Effector memory CD4-positive, alpha-beta T cell (primary cell): ENCODE results near the gene ADPGK.

Source experiments
- DNase-seq, 3 donors: peaks; one replicate each; pipeline ENCODE4 v3.0.0-alpha.2; 2020
- H3K27ac ChIP-seq: 2 replicates; pipeline ENCODE4 v1.7.0; 2013; ENCODE audit warnings: mild to moderate bottlenecking, low read length, moderate library complexity; ENCODE audit not compliant: insufficient read depth, poor library complexity, severe bottlenecking
- H3K27me3 ChIP-seq: replicated peaks from 2 replicates; pipeline ENCODE4 v1.7.0; 2013; ENCODE audit warnings: mild to moderate bottlenecking, low read length; ENCODE audit not compliant: insufficient read depth, control insufficient read depth, poor library complexity, severe bottlenecking
- H3K36me3 ChIP-seq: 2 replicates; pipeline ENCODE4 v1.7.0; 2013; ENCODE audit warnings: mild to moderate bottlenecking, low read length, moderate library complexity; ENCODE audit not compliant: control insufficient read depth, insufficient read depth
- H3K4me1 ChIP-seq: 2 replicates; pipeline ENCODE4 v1.7.0; 2013; ENCODE audit warnings: low read length, mild to moderate bottlenecking; ENCODE audit not compliant: control insufficient read depth, insufficient read depth, poor library complexity, severe bottlenecking
- H3K4me3 ChIP-seq: 2 replicates; pipeline ENCODE4 v1.7.0; 2013; ENCODE audit warnings: low read length, low read depth, mild to moderate bottlenecking; ENCODE audit not compliant: insufficient read depth, poor library complexity, severe bottlenecking
- H3K9me3 ChIP-seq: 2 replicates; pipeline ENCODE4 v1.7.0; 2013; ENCODE audit warnings: mild to moderate bottlenecking, low read length, moderate library complexity; ENCODE audit not compliant: control insufficient read depth

ADPGK gene

GRCh38 chr15:72706266-72706665 lies 77.3 kb downstream of the ADPGK start:
- no peaks in the 10 kb centered on the region for H3K36me3 ChIP-seq
- no peaks in the 10 kb centered on the region for H3K27me3 ChIP-seq
- DNase-seq: no peak
- no peaks in the 10 kb centered on the region for H3K4me1 ChIP-seq
- no peak overlapping the region for H3K27ac ChIP-seq
- H3K4me3 ChIP-seq: no peak overlapping the region
- H3K9me3 ChIP-seq: no peaks in the 10 kb centered on the region
